Measurements from ENCODE around the gene PSTPIP1.

PSTPIP1 gene

GRCh38 chr15:77031376-77032050 is 36.6 kb downstream of the PSTPIP1 start:
- Histone ChIP-seq H3K9me3 (ENCODE audit: control insufficient read depth, low read length) (no peaks in the 10 kb centered on the region), H3K27ac (ENCODE audit: insufficient read depth, low read depth, low read length, poor library complexity, severe bottlenecking) (no peak overlapping the region), H3K4me1 (ENCODE audit: control insufficient read depth, insufficient read depth, low read length) (peaks cover 31% of the 10 kb centered on the region), H3K36me3 (ENCODE audit: control insufficient read depth, insufficient read depth, low read length) (no peaks in the 10 kb centered on the region), H3K4me3 (ENCODE audit: insufficient read depth, low read depth, low read length) (no peak overlapping the region), H3K27me3 (ENCODE audit: control insufficient read depth, insufficient read depth, low read length, poor library complexity, severe bottlenecking) (no peaks in the 10 kb centered on the region)
- WGBS, 2 experiments, result 83 to 90% methylated on average over 12 of the region's 12 CpGs

DNA sequence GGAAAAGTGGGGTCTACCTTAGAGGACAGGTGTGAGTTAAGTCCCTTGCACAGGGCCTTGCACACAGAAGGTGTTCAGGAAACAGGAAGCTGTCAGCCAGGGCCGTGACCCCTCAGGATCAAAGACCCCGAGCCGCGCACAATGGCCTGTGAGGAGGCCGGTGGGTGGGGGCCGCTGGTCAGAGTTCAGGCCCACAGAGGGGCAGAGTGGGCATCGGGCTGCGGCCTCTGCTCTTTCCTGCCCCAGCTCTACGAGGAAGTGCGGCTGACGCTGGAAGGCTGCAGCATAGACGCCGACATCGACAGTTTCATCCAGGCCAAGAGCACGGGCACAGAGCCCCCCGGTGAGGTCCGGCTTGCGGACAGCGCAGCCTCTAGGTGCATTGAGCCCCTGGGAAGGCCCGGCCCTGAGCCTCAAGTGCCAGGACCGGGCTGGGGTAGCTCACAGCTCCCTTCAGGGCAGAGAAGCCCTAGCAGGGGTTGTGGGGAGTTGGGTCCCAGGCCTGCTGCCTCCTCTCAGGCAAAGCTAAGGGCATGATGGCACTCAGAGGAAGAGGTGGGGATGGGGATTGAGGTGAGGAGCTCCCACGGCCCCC is 37.2 kb downstream of the PSTPIP1 start:
- no peaks in the 10 kb centered on the region for H3K9me3 ChIP-seq (ENCODE audit: control insufficient read depth, low read length)
- no peak overlapping the region for H3K27ac ChIP-seq (ENCODE audit: insufficient read depth, low read depth, low read length, poor library complexity, severe bottlenecking)
- H3K27me3 ChIP-seq (ENCODE audit: control insufficient read depth, insufficient read depth, low read length, poor library complexity, severe bottlenecking), result no peaks in the 10 kb centered on the region
- peaks cover 31% of the 10 kb centered on the region for H3K4me1 ChIP-seq (ENCODE audit: control insufficient read depth, insufficient read depth, low read length)
- 92 to 93% methylated on average over 22 of the region's 22 CpGs for WGBS, 2 experiments
- H3K36me3 ChIP-seq (ENCODE audit: control insufficient read depth, insufficient read depth, low read length), result no peaks in the 10 kb centered on the region
- no peak overlapping the region for H3K4me3 ChIP-seq (ENCODE audit: insufficient read depth, low read depth, low read length)

- peaks cover 31% of the 10 kb centered on the region for H3K4me1 ChIP-seq (ENCODE audit: control insufficient read depth, insufficient read depth, low read length)
- 93% methylated on average over 18 of the region's 18 CpGs for WGBS, 2 experiments
- peaks cover 3% of the 10 kb centered on the region for H3K36me3 ChIP-seq (ENCODE audit: control insufficient read depth, insufficient read depth, low read length)
- no peak overlapping the region for H3K27ac ChIP-seq (ENCODE audit: insufficient read depth, low read depth, low read length, poor library complexity, severe bottlenecking)
- no peaks in the 10 kb centered on the region for H3K9me3 ChIP-seq (ENCODE audit: control insufficient read depth, low read length)
- no peak overlapping the region for H3K4me3 ChIP-seq (ENCODE audit: insufficient read depth, low read depth, low read length)
- H3K27me3 ChIP-seq (ENCODE audit: control insufficient read depth, insufficient read depth, low read length, poor library complexity, severe bottlenecking), result no peaks in the 10 kb centered on the region
Measured at GRCh38 chr15:77032647-77033416, 37.9 kb downstream of the PSTPIP1 start.

DNA sequence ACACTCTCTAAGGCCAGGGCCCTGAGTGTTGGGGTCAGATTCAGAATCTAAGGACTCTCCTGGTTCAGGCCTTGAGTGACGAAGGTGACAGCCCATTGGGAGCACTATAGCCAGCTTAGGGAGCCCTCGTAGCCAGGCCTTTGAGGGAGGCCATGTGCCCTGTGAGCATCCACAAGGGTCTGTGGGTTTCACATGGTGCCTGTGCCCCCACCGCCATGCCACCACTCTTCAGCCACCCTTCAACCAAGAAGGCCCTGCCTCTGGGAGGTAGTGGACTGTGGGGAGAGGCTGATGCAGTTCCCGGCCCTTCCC is 38.4 kb downstream of the PSTPIP1 start:
- Histone ChIP-seq H3K4me1 (ENCODE audit: control insufficient read depth, insufficient read depth, low read length) (peaks cover 31% of the 10 kb centered on the region), H3K9me3 (ENCODE audit: control insufficient read depth, low read length) (no peaks in the 10 kb centered on the region), H3K27ac (ENCODE audit: insufficient read depth, low read depth, low read length, poor library complexity, severe bottlenecking) (no peak overlapping the region), H3K4me3 (ENCODE audit: insufficient read depth, low read depth, low read length) (no peak overlapping the region), H3K36me3 (ENCODE audit: control insufficient read depth, insufficient read depth, low read length) (peaks cover 3% of the 10 kb centered on the region), H3K27me3 (ENCODE audit: control insufficient read depth, insufficient read depth, low read length, poor library complexity, severe bottlenecking) (no peaks in the 10 kb centered on the region)
- 91 to 97% methylated on average over 4 of the region's 4 CpGs for WGBS, 2 experiments

DNA sequence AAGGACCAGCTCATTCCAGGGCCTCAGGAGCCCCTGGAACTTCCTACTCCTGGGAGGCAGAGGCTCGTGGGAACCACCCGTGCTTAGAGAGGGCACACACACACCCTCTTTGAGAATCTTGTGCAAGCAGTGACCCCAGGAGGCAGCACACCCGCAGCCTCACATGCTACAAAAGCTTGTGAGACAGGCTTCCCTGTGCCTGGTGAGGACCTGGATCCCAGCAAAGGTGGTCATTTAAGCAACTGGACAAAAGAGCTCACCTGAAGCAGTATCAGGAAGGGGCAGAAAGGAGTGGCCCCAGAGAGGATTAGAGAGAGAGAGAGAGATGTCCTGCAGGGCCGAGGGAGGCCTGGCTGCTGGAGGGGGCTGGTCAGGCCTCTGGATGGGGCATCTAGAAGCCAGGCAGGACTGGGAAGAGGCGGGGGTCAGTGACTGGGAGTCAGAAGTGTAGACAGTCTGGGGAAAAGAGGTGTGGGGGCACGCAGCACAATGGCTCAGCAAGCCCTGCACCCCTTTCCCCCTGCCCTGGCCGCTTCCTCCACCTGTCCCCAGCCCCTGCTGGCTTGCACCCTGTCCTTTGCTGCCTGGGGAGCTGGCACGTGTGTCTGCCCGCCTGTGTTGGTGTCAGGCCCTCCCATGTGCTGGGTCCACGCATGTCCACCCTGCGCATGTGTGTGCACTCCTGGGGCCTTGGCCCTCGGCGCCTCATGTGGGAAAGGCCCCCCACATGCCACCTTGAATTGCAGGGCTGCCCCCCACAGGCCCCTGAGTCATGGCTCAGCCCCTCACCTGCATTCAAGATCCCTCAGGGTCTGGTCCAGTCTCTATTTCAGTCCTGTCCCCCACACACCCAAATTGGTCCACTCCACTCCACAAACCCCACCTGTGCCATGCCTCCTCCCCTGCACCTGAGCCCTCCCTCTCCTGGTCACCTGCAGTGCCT is 39.1 kb downstream of the PSTPIP1 start:
- Histone ChIP-seq H3K36me3 (ENCODE audit: control insufficient read depth, insufficient read depth, low read length) (peaks cover 3% of the 10 kb centered on the region), H3K4me1 (ENCODE audit: control insufficient read depth, insufficient read depth, low read length) (peaks cover 31% of the 10 kb centered on the region), H3K27me3 (ENCODE audit: control insufficient read depth, insufficient read depth, low read length, poor library complexity, severe bottlenecking) (no peaks in the 10 kb centered on the region), H3K27ac (ENCODE audit: insufficient read depth, low read depth, low read length, poor library complexity, severe bottlenecking) (no peak overlapping the region), H3K9me3 (ENCODE audit: control insufficient read depth, low read length) (no peaks in the 10 kb centered on the region), H3K4me3 (ENCODE audit: insufficient read depth, low read depth, low read length) (no peak overlapping the region)
- WGBS, 2 experiments, result 80 to 81% methylated on average over 13 of the region's 13 CpGs

GRCh38 chr15:77034695-77035489 is 40.0 kb downstream of the PSTPIP1 start:
- Histone ChIP-seq H3K27me3 (ENCODE audit: control insufficient read depth, insufficient read depth, low read length, poor library complexity, severe bottlenecking) (no peaks in the 10 kb centered on the region), H3K4me3 (ENCODE audit: insufficient read depth, low read depth, low read length) (no peak overlapping the region), H3K36me3 (ENCODE audit: control insufficient read depth, insufficient read depth, low read length) (peaks cover 3% of the 10 kb centered on the region), H3K9me3 (ENCODE audit: control insufficient read depth, low read length) (no peaks in the 10 kb centered on the region), H3K4me1 (ENCODE audit: control insufficient read depth, insufficient read depth, low read length) (peaks cover 31% of the 10 kb centered on the region), H3K27ac (ENCODE audit: insufficient read depth, low read depth, low read length, poor library complexity, severe bottlenecking) (no peak overlapping the region)
- 78 to 79% methylated on average over 14 of the region's 14 CpGs for WGBS, 2 experiments

DNA sequence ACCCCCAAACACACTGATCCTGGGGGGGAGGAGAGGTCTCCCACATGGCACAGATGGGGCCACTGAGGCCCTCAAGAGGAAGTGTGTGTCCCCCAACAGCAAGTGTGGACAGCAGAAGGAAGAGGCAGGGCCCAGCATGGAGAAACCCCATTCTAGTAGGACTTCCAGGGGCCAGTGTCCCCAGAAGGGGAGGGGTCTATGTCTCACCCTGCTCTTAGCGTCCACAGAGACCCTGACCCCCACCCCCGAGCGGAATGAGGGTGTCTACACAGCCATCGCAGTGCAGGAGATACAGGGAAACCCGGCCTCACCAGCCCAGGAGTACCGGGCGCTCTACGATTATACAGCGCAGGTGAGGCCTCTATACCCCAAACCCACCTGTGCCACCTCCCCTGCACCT is 40.7 kb downstream of the PSTPIP1 start:
- Histone ChIP-seq H3K9me3 (ENCODE audit: control insufficient read depth, low read length) (no peaks in the 10 kb centered on the region), H3K4me3 (ENCODE audit: insufficient read depth, low read depth, low read length) (no peak overlapping the region), H3K36me3 (ENCODE audit: control insufficient read depth, insufficient read depth, low read length) (peaks cover 3% of the 10 kb centered on the region), H3K27ac (ENCODE audit: insufficient read depth, low read depth, low read length, poor library complexity, severe bottlenecking) (no peak overlapping the region), H3K4me1 (ENCODE audit: control insufficient read depth, insufficient read depth, low read length) (peaks cover 24% of the 10 kb centered on the region), H3K27me3 (ENCODE audit: control insufficient read depth, insufficient read depth, low read length, poor library complexity, severe bottlenecking) (no peaks in the 10 kb centered on the region)
- WGBS, 2 experiments, result 95 to 97% methylated on average over 9 of the region's 9 CpGs

DNA sequence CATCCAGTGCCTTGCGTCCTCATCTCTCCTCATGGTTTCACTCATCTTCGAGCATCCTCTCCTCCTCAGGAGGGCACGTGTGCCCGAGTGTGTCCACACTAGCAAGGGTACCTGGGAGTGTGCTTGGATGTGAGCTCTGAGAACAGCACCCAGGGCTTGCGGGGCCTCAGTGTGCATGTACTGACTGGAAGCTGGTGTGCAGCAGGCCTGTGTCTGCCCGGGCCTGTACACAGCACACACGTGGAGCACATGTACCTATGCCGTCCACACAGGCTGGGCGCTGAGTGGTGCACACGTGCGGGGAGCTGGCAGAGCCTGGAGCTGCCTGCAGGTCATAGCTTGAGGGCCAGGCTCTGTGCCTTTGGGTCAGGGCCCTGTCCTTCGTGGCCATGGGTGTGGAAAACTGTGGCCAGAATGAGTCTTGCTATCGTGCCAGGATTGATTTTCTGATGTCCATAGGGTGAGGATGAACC is 41.1 kb downstream of the PSTPIP1 start:
- H3K36me3 ChIP-seq (ENCODE audit: control insufficient read depth, insufficient read depth, low read length), result peaks cover 3% of the 10 kb centered on the region
- peaks cover 20% of the 10 kb centered on the region for H3K4me1 ChIP-seq (ENCODE audit: control insufficient read depth, insufficient read depth, low read length)
- whole genome bisulfite sequencing, 2 experiments, result 94 to 97% methylated on average over 13 of the region's 13 CpGs
- H3K27ac ChIP-seq (ENCODE audit: insufficient read depth, low read depth, low read length, poor library complexity, severe bottlenecking), result no peak overlapping the region
- no peaks in the 10 kb centered on the region for H3K27me3 ChIP-seq (ENCODE audit: control insufficient read depth, insufficient read depth, low read length, poor library complexity, severe bottlenecking)
- no peak overlapping the region for H3K4me3 ChIP-seq (ENCODE audit: insufficient read depth, low read depth, low read length)
- H3K9me3 ChIP-seq (ENCODE audit: control insufficient read depth, low read length), result no peaks in the 10 kb centered on the region

- Histone ChIP-seq H3K4me1 (ENCODE audit: control insufficient read depth, insufficient read depth, low read length) (peaks cover 13% of the 10 kb centered on the region), H3K36me3 (ENCODE audit: control insufficient read depth, insufficient read depth, low read length) (peaks cover 3% of the 10 kb centered on the region), H3K27ac (ENCODE audit: insufficient read depth, low read depth, low read length, poor library complexity, severe bottlenecking) (no peak overlapping the region), H3K27me3 (ENCODE audit: control insufficient read depth, insufficient read depth, low read length, poor library complexity, severe bottlenecking) (no peaks in the 10 kb centered on the region), H3K4me3 (ENCODE audit: insufficient read depth, low read depth, low read length) (no peak overlapping the region), H3K9me3 (ENCODE audit: control insufficient read depth, low read length) (no peaks in the 10 kb centered on the region)
- WGBS, 2 experiments, result 94% methylated on average over 22 of the region's 22 CpGs
Measured at GRCh38 chr15:77036537-77037387, 41.8 kb downstream of the PSTPIP1 start.
